Measurements from ENCODE around the gene LHFPL3.

DNA sequence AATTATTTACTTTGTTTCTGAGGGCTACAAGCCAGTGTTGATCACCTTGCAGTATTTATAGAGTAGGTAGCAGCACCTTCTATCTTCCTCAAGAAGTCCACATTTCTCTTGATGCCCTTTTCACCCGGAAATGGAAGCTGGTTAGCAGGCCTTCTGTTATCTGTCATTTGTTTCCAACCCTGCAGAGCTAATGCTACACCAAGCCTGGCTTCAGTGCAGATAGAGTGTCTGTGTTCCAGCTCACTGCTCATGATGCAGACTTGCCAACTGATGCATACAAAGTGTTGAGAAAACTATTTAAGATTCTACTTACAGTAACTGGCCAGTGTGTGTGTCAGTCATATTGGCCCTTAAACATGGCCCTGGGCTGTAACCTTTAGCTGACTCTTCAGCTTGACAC, 301.0 kb downstream of the LHFPL3 start:
- TF ChIP-seq, protein P1, sequence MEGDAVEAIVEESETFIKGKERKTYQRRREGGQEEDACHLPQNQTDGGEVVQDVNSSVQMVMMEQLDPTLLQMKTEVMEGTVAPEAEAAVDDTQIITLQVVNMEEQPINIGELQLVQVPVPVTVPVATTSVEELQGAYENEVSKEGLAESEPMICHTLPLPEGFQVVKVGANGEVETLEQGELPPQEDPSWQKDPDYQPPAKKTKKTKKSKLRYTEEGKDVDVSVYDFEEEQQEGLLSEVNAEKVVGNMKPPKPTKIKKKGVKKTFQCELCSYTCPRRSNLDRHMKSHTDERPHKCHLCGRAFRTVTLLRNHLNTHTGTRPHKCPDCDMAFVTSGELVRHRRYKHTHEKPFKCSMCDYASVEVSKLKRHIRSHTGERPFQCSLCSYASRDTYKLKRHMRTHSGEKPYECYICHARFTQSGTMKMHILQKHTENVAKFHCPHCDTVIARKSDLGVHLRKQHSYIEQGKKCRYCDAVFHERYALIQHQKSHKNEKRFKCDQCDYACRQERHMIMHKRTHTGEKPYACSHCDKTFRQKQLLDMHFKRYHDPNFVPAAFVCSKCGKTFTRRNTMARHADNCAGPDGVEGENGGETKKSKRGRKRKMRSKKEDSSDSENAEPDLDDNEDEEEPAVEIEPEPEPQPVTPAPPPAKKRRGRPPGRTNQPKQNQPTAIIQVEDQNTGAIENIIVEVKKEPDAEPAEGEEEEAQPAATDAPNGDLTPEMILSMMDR (IDR thresholded peaks at IDR 0.05) = no peak
- TF ChIP-seq EP300 (IDR thresholded peaks at IDR 0.05) = no peak
